Measurements from ENCODE around the gene MESP2. TPM values are rescaled to one million over a fixed set of nuclear protein-coding genes. Genes with fewer than 3 reads are reported as not detected.

MESP2 gene
- total RNA-seq, 1 experiment from 2014 or later: 1.4 TPM

DNA sequence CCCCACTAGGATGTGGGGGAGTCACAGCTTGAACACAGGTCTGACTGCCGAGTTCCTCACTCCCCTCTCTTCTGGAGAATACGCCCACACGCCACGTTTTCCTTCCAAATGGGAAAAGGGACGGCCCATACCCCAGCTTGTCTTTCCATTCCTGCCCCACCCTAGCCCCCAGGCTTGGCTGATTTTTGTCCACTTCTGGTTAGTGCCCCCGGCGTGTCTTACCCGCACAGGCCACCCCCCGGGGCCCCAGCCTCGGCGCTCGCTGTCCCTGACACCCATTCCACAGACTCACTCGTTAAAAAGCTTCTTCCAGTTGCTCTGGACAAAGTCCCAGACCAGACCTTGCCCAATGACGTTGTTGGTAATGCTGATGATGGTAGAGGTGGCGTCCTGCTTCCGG is 14.5 kb downstream of the MESP2 start:
- in situ Hi-C loops (cut with HindIII; ENCODE audit: low pct_unique_long_range_greater_than_20kb, low sequenced_read_pairs): no loop called here

DNA sequence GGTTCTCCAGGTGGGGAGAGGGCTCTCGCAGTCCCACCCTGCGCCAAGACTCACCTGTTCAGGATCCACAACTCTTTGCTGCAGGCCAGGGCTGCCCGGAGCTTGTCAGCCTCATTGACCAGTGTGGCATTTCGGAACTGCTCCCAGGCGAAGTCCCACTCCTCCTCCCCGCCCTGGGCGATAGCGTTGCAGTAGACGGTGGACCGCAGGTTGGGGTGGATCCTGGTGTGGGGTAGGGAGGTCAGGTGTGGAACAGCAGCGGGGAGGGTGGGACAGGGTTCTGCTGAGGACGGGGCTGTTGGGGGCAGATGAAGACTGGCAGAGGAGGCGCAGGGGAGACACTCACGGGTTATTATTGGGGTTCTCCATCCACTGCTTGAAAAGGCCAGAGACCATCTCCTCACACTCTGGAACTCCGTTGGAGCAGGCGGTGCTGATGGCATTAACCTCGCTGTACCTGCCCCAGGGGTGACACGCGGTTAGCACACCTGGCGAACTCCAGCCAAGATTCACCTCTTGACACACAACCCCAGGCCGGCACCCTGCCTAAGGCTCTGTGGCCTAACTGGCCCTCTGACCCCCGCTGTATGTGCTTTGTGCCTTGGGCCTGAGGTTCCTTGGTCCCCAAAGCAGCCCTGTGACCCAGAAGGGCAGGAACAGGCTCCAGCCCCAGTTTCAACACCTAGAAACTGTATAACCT is 16.1 kb downstream of the MESP2 start:
- no peak for DNase-seq (ENCODE audit: low read depth)
- in situ Hi-C loops (cut with HindIII; ENCODE audit: low pct_unique_long_range_greater_than_20kb, low sequenced_read_pairs): no loop called here

More for the DNA sequence above, 14.5 kb downstream of the MESP2 start:
- no peak for DNase-seq (ENCODE audit: low read depth)

DNA sequence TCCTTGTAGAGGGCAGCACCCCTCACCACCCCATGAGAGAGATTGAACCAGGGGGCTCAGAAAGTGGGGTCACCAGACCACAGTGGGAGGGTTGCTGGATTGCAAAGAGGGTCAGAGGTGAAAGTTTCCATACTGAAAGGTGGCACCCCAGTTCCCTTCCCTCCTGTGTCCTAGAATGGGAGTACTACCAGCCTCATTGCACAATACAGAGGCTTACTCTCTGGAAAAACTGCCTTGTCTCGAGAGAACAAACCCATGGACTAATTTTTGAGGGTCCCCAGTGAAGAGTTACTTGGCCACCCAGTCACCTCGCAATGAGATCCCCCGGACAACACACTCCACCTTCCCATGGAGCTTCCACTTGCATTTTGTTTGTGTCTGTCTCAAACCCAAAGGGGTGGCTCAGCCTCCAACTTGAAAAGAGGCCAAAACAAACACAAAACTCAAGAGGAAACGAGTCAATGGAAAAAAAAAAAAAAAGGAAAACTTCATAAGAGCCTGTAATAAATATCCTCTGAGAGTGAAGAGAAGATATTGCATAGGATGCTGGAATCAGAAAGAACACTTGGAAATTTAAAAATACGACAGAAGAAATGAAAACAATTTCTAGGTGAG is 18.6 kb downstream of the MESP2 start:
- peak; percentile 18 for DNase-seq (ENCODE audit: low read depth)
- in situ Hi-C loops (cut with HindIII; ENCODE audit: low pct_unique_long_range_greater_than_20kb, low sequenced_read_pairs): no loop called here

DNA sequence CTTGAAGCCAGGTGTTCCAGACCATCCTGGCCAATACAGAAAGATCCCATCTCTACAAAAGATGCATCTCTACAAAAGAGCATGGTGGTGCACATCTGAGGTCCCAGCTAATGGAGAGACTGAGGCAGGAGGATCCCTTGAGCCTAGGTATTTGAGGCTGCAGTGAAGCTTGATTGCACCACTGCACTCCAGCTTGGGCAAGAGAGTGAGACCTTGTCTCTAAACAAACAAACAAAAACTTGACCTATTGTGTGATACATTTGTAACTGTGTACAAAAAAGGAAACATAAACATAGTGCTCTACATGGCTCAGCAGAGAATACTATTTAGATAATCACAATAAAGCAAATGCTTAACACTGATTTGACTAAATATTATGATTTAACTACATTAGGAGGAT is 19.9 kb downstream of the MESP2 start:
- in situ Hi-C loops (cut with HindIII; ENCODE audit: low pct_unique_long_range_greater_than_20kb, low sequenced_read_pairs): no loop called here
- DNase-seq (ENCODE audit: low read depth): no peak

- in situ Hi-C loops (cut with HindIII; ENCODE audit: low pct_unique_long_range_greater_than_20kb, low sequenced_read_pairs): no loop called here
- no peak for DNase-seq (ENCODE audit: low read depth)
These were observed 21.6 kb downstream of the MESP2 start for GRCh38 chr15:89797678-89798201.

DNA sequence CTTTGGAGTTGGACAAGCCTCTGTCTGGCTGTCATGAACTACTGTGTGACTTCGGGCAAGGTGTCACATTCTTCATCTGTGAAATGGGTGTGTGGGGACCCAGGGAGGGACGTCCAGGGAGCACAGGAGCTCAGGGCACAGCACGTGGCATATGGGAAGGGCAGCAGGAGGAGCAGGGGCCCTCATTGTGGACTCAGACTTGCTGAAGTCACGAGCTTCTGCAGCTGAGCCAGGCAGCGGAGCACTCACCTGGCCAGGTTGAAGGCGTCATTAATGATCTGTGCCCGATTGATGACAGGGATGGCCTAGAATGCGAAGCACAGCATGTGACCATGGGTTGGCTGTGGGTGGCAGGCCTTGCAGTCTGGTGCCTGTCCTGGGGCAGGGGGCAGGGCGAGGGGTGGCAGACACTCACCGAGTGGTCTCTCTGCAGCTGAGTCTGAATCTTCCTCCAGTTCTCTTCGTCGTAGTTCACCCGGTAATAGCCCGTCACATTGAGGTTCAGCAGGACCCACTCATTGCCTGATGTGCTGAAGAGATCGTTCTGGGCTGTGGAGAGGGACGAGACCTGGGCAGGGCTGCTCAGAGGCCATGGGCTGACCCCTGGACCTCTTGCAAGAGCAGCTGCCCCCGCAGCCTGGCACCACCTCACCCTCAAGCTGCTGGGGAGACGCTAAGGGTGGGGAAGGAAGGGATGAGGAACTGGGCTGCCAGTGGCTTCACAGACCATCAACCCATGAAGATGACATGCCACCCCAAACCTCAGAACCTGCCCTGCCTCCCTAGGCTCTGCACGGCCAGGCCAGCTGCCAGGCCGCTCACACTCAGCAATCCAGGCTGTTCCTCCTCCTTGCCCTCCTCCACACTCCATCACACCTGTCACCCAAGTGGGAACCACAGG is 23.1 kb downstream of the MESP2 start:
- no peak for DNase-seq (ENCODE audit: low read depth)
- in situ Hi-C loops (cut with HindIII; ENCODE audit: low pct_unique_long_range_greater_than_20kb, low sequenced_read_pairs): no loop called here

GRCh38 chr15:89799918-89800498 is 23.9 kb downstream of the MESP2 start:
- in situ Hi-C loops (cut with HindIII; ENCODE audit: low pct_unique_long_range_greater_than_20kb, low sequenced_read_pairs): no loop called here

GRCh38 chr15:89801471-89802195 is 25.5 kb downstream of the MESP2 start:
- in situ Hi-C loops (cut with HindIII; ENCODE audit: low pct_unique_long_range_greater_than_20kb, low sequenced_read_pairs): no loop called here
- no peak for DNase-seq (ENCODE audit: low read depth)

More at GRCh38 chr15:89799918-89800498, 23.9 kb downstream of the MESP2 start:
- no peak for DNase-seq (ENCODE audit: low read depth)

- in situ Hi-C loops (cut with HindIII; ENCODE audit: low pct_unique_long_range_greater_than_20kb, low sequenced_read_pairs): no loop called here
- no peak for DNase-seq (ENCODE audit: low read depth)
These were observed 26.2 kb downstream of the MESP2 start for GRCh38 chr15:89802231-89802928.

DNA sequence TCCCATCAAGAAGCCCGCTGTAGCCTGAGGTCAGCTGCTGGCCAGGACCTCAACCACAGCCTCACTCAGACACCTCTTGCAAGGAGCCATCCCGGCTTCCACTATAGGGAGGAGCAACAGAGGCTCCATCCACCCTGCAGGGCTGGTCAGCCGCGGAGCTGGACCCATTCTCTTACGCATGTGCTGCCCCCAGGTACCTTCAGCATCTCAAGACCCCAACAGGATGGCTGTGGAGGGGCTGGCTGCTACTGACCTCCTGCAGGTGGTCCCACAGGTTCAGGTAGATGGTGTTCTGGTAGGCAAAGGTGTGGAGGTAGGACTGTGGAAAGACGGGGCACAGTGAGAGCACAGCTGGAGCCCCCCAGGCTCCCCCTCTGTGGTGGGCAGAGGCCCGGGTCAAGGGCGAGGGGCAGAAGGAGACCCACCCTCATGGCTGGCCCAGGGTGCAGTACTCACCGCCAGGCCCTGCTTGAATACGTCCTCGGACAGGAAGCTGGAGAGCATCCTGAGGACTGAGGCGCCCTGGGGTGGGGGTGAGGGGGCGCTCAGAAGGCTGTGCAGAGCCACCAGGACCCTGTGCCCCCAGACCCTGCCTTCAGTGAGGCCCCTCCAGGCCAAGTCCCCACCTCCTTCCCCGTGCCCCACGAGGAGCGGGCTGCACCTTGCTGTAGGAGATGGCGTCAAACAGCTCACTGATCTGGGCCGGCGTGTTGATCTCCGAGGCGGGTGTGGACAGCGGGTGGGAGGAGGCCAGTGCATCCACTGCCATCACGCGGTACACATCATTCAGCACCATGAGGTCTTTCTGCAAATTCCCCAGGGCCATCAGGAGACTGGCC is 27.1 kb downstream of the MESP2 start:
- in situ Hi-C loops (cut with HindIII; ENCODE audit: low pct_unique_long_range_greater_than_20kb, low sequenced_read_pairs): no loop called here
- no peak for DNase-seq (ENCODE audit: low read depth)

- DNase-seq (ENCODE audit: low read depth): no peak
- in situ Hi-C loops (cut with HindIII; ENCODE audit: low pct_unique_long_range_greater_than_20kb, low sequenced_read_pairs): no loop called here
These were observed 28.0 kb downstream of the MESP2 start for GRCh38 chr15:89803941-89804800.

DNA sequence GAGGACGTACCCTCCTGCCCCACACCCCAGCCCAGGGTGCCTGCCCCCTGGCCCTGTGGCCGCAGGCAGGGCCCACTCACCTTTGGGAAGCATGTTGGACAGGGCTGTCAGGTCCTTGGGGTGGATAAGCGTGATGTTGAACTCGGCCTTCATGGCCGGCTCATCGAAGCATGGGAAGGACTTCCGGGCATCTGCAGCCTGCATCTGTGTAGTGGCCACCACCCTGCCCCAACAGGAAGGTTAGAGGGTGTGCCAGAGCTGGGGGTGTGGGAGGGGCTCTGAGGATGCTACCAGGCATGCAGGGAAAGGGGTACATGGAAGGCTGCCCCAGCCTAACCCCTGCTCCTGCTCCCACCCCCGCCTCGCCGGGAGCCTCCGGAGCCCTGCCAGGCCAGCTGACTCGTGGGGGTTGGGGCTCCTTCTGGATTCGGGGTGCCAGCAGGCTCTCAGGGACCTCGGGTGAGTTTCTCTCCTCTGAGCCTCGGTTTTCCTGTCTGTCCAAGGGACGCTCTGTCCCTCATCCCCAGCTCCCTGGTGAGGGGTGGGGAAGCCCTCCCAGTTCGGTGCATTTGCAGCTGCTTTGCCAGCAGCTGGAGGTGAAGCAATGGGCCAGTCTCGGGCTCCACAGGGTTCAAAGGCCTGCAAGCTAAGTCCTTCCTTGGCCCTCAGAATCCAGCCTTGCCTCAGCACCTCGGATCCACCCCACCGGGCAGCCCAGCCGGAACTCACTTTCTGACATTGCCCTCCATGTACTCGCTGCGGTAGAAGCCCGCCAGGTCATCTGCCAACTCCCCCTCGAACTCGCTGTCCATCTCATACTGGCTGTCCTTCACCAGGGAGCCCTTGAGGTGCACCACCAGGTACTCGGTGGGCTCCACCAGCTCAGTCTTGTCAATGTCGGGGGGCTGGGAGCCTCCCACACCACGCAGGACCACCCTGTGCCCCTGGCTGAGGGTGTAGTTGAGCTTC is 29.4 kb downstream of the MESP2 start:
- in situ Hi-C loops (cut with HindIII; ENCODE audit: low pct_unique_long_range_greater_than_20kb, low sequenced_read_pairs): no loop called here
- DNase-seq (ENCODE audit: low read depth): no peak

- in situ Hi-C loops (cut with HindIII; ENCODE audit: low pct_unique_long_range_greater_than_20kb, low sequenced_read_pairs): no loop called here
- no peak for DNase-seq (ENCODE audit: low read depth)
These were observed 30.1 kb downstream of the MESP2 start for GRCh38 chr15:89806210-89806558.

DNA sequence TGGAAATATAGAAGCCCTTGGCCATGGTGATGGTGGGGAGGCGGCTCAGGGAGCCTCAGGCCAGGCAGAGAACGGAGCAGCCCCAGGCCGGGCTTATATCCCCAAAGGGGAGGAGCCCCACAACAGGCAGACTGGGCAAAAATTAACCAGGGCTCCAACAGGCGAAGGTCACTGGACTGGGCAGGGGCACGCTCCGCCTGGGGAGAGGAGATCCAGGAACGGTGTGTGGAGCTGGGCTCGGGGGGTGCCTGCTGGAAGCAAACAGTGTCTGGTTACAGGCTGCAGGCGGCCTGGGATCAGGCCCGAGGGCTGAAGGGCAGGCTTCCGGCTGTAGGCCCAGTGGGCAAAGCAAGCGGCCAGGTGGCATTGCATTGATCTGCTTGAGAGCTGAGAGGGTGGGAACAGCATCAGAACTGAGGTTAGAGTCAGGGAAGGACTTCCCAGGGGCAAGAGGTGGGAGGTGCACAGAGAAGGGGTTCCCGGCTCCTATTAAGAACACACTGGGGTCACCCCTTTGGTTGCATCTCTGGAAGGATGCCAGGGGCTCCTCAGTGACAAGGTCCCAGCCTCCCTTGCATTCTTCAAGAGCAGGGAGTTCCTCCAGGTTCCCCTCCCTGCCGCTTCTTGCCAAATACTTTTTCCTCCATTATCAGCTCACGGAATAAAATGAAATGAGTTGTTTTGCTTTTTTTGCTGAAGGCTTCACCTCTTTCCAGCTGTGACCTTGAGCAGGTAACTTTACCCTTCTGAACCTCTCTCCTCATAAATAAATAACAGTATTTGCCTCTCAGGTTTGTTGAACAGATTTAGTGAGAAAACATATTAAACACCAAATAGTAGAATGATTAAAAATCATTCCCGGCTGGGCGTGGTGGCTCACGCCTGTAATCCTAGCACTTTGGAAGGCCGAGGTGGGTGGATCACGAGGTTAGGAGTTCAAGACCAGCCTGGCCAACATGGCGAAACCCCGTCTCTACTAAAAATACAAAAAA is 30.7 kb downstream of the MESP2 start:
- DNase-seq (ENCODE audit: low read depth): no peak
- in situ Hi-C loops (cut with HindIII; ENCODE audit: low pct_unique_long_range_greater_than_20kb, low sequenced_read_pairs): no loop called here
